ENCODE data around the gene ZNF320.
"Not testable (repeated sequence)": the region's sequence is repeated elsewhere in the genome, so short reads cannot be mapped to it uniquely, and the experiment has no call there.

ZNF320 gene

DNA sequence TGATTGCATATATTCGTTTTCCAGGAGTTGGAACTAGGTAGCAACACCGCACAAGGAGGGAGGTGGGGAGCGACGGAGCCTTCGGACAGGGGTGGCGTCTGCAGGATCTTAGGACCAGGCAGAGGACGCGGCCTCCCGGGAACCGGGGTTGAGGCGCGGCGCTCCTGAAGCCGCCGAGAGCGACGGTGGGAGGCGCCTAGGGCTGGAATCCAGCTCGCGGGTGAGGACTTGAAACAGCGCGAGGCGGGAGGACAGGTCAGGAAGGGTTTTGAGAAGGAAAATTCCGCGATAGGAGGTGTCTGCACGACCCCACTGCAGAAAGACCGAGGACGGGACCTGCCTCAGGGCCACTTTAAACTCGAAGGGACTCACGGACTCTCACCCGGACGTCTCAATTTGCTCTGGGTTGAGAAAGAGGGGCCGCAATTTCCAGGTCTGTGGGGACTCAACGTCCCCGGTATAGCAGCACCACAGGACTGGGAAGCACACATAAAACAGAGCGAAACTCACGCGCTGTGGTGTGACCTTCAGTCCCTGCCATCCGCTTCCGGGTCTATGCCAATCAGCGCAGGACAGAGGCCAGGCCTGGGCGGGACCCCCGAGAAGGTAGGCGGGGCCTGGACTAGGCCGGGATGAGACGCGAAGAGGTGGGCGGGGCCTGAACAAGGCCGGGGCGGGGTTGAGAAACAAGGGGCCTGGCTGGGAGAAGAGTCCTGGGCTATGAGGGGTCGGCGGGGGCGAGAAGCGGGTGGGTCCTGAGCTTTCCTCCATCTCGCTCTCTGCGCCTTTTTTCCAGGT is at the start of gene ZNF320:
Gene ZNF320 (minus strand): TSS at position 498 of the 798 bp plus-strand sequence. CDS start 7,380 bp downstream, outside the sequence.
- peak; percentile 93 for DNase-seq

DNA sequence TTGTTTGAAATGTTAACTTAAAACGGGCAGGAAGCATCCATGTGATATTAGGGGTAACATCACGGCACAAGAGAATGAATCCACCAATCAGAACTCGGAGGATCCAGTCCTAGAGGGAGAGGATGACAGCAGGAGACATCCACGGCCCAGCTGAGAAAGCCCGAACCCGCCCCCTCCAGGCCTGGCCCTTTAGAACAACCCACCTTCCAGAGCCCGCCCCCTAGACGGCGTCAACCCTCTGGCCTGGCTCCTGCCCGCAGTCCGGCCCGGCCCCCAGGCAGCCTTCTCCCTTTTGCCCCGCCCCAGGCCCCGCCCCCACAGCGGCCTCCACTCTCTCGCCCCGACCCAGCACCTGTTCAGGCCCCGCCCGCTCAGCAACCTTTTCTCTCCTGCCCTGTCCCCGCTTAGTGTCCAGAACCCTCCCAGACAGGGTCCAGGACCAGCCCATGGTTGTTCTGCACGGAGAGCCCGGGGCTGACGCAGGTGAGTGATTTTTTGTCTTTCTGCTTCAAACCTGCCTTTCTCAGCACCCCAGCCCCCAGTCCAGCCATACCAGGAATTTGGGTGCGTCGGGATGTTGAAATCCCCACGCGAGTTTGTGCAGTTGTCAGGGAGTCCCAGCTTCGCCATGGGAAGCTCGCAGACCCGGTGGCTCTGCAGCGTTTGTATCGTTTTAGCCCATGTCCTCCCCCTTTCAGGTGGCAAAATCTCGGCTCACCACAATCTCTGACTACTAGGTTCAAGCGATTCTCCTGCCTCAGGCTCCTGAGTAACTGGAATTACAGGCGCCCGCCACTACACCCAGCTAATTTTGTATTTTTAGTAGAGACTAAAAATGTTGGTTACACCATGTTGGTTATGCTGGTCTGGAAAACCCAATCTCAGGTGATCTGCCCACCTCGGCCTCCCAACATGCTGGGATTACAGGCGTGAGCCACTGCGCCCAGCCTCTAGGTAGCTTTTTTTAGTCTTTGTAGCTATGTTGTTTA is 49.2 kb upstream of the ZNF320 start:
- no peak for DNase-seq

DNA sequence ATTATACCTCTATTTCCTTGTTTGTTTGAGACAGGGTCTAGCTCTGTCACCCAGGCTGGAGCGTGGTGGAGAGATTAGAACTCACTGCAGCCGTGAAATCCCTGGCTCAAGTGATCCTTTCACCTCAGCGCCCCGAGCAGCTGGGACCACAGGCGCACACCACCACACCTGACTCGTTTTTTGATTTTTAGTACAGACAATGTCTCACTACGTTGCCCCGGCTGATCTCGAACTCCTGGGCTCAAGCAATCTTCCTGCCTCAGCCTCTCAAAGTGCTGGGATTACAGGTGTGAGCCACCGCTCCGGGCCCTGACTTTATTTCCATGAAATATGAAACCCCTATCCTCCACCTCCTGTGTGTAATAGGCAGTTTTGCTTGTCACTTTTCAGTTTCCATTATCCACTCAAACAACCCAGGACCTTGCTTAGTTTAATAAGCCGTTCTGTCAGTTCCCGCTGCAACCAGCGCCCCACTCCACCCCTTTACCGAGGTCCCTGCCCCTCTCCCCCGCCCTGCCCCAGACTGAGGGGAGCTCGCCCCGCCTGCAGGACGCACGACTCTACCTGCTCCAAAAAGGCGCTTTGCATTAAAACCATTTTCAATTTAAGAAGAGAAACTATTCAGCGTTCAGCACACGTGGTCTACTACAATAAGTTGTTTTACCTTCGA is 48.4 kb upstream of the ZNF320 start:
- no peak for DNase-seq

DNA sequence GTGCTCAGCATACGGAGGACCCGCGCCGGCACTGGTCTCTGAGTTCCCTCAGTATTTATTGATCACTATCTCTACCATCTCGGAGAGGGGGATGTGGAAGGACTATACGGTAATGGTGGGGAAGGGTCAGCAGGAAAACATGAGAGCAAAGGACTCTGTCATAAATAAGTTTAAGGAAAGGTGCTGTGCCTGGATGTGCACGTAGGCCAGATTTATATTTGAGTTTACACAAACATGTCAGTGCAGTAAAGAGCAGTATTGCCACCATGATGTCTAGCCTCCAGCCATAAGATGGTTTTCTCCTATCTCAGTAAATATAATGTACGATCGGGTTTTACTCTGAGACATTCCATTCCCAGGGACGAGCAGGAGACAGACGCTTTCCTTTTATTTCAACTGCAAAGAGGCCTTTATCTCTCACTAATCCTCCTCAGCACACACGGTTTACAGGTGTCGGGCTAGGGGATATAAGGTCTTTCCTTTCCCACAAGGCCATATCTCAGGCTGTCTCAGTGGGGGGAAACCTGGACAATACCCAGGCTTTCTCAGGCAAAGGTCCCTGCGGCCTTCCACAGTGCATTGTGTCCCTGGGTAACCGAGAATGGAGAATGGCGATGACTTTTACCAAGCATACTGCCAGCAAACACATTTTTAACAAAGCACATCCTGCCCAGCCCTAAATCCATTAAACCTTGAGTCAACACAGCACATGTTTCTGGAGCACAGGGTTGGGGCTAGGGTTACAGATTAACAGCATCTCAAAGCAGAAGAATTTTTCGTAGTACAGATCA is 47.5 kb upstream of the ZNF320 start:
- DNase-seq: not testable (repeated sequence)

DNA sequence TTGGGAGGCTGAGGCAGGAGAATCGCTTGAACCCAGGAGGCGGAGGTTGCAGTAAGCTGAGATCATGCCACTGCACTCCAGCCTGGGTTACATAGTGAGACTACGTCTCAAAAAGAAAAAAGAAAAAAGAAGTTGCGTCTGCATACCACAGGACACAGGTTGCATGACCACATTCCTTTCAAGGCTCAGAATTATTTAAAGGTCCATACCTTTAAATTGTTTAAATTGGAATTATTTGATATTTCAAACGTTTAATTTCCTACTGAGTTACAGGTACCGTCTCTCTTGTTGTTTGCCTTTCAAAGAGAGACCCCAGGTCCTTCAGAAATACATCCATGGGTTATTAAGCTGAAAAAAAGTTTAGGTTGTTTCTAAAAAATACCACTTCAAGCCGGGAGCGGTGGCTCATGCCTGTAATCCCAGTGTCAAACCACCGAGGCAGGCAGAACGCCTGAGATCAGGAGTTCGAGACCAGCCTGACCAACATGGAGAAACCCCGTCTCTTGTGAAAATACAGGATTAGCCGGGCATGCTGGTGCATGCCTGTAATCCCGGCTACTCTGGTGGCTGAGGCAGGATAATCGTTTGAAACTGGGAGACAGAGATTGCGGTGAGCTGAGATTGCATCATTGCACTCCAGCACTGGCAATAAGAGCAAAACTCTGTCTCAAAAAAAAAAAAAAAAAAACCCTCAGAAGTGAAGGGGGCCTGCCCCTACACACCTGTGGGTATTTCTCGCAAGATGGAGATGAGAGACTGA is 46.6 kb upstream of the ZNF320 start:
- no peak for DNase-seq

DNA sequence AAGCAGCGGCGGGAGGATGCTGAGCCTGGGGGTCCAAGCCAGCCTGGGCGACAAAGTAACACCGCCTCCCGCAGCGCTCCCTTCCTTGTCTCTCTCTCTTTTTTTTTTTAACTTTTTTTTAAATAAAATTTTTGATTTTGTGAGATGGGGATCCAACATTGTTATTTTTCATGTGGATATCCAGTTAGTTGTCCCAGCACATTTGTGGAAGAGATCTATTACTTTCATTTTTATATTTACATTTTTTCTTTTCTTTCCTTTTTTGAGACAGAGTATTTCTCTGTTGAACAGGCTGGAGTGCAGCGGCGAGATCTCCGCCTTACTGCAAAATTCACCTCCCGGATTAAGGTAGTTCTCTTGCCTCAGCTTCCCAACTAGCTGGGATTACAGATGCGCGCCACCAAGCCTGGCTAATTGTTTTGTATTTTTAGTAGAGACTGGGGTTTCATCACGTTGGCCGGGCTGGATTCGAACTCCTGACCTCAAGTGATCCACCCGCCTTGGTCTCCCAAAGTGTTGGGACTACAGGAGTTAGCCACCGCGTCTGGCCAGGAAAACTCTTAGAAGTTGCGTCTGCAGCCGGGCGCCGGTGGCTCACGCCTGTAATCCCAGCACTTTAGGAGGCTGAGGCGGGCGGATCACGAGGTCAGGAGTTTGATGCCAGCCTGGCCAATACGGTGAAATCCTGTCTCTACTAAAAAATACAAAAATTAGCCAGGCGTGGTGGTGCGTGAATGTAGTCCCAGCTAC is 45.9 kb upstream of the ZNF320 start:
- DNase-seq: no peak

DNA sequence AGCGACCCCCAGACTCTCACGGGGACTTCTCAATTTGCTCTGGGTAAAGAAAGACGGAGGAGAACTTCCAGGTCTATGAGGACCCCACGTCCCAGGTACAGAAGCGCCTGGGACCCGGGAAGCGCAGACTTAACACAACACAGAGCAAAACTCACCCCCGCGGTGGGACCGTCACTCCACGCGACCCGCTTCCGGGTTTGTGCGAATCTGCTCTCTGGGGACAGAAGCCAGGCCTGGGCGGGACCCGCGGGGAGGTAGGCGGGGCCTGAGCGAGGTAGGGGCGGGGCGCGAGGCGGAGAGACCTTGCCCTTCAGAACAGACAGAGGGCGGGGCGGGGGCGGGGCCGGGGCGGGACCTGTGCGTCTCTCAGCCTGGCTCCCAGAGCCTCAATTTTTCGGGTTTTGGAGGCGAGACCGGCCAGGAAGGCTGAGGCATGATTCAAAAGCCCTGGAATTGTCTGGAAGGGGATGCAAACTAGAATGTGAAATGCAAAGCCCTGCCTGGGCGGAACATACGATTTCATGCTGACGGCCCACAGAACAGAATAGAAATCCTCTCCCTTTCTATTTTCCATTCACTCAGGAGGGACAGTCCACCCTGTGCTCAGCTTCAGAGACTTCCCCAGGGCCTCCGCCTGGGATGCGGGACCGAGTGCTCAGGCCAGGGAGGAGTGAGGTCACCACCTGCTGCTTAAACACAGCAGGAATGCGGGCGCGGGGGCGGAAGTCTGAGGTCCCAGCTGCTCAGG is 45.1 kb upstream of the ZNF320 start:
- peak; percentile 75 for DNase-seq

DNA sequence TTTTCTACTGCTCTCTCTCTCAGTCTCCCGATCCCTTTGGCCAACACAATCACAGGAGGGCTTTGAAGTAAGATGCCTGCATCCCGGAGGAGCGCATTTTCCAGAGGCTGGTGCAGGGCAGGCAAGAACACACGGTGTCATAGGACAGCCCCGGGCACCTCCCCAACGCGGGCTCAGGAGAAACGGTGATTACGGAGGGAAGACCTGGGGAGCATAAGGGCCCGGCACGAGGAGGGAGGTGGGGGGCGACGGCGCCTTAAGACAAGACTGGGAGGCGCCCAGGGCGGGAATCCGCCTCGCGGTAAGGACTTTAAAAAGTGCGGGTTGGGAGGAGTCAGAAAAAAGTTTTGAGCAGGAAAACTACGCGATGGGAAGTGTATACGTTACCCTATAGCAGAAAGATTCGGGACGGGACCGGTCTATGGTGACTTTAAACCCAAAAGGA is 44.5 kb upstream of the ZNF320 start:
- DNase-seq: peak; percentile 32

DNA sequence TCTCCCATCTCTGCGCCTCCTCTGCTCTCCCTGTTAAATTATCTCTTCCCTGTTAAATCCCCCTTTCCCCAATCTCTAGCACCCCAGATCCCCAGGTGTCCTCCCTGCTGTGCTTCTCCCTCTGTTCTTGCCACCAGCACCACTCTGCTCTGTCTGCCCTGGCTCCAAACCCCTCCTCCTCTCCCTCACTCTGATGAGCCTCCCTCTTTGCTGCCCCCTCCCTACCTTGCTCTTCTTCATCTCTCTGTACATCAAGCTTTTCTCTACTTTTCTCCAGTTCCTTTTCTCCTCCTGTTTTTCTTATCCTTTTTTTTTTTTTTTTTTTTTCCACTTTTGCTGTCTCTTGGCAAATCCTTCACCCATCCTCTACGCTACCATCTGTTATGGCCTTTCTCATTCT is 44.1 kb upstream of the ZNF320 start:
- DNase-seq: not testable (repeated sequence)

DNA sequence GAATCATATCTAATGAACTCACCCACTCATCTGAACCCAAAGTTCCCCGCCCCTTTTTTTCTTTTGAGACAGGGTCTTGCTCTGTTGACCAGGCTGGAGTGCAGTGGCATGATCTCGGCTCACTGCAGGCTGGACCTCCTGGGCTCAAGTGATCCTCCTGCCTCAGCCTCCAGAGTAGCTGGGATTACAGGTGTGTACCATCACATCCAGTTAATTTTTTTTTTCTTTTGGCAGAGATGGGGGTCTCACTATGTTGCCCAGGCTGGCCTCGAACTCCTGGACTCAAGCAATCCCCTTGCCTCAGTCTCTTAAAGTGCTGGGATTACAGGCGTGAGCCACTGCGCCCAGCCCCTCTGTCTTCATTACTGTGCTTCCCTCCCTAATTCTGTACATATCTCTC is 43.5 kb upstream of the ZNF320 start:
- DNase-seq: not testable (repeated sequence)

DNA sequence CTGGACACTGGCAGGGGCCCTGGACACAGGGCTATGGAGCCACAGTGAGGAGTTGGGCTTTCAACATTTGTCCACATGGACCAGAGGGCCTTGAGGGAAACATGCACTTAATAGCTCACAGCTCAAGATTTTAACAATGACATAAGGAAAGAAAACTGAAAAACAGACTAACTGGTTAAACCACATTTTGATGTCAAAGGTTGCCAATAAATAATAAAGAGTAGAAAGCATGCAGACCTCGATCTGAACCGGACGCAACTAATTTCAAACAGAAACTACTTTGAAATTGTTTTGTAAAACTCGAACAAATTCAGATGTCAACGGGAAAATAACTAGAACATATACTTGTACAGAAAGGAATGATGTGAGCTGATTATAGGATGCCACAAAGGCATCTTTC is 41.3 kb upstream of the ZNF320 start:
- DNase-seq: no peak

DNA sequence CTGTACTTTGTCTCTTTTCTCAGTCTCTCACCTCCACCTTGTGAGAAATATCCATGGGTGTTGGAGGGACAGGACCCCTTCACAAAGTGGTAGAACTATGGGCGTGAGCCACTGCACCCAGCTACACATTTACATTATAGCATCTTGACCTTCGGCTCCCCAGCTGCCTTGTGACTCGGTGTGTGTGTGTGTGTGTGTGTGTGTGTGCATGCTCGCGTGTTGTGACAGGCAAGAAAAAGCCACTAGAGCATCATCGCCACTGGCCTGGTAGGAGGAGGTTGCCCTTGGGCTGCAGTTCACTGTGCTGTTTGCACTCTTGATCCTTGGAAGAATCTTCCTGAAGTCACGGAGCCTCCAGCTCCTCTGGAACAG is 39.5 kb upstream of the ZNF320 start:
- no peak for DNase-seq

DNA sequence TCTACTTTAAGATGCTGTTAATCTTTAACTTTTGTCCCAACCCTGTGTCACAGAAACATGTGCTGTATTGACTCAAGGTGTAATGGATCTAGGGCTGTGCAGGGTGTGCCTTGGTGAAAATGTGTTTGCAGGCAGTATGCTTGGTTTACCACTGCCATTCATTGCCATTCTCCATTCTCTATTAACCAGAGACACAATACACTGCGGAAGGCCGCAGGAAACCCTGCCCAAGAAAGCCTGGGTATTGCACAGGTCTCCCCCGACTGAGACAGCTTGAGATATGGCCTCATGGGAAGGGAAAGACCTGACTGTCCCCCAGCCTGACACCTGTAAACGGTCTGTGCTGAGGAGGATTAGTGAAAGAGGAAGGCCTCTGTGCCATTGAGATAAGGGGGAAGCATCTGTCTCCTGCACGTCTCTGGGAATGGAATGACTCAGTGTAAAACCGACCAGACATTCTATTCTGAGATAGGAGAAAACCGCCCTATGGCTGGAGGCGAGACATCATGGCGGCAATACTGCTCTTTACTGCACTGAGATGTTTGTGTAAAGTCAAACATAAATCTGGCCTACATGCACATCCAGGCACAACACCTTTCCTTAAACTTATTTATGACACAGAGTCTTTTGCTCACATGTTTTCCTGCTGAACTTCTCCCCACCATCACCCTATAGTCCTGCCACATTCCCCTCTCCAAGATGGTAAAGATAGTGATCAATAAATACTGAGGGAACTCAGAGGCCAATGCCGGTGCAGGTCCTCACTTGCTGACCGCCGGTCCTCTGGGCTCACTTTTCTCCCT is 38.9 kb upstream of the ZNF320 start:
- no peak for DNase-seq

DNA sequence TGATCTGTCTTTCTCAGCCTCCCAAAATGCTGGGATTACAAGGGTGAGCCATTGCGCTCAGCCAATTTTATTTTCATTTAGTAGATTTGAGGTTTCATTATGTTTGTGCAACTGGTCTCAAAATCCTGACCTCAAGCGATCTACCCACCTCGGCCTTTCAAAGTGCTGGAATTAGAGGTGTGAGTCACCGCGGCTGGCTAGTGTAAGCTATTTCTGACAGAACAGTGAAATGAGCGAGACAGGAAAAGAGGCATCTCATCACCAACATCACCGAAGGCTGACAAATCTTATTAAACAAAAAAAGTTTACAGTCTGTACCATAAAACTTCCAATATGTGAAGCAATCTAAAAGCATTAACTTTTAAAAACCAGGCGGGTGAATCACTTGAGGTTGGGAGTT is 38.0 kb upstream of the ZNF320 start:
- no peak for DNase-seq

DNA sequence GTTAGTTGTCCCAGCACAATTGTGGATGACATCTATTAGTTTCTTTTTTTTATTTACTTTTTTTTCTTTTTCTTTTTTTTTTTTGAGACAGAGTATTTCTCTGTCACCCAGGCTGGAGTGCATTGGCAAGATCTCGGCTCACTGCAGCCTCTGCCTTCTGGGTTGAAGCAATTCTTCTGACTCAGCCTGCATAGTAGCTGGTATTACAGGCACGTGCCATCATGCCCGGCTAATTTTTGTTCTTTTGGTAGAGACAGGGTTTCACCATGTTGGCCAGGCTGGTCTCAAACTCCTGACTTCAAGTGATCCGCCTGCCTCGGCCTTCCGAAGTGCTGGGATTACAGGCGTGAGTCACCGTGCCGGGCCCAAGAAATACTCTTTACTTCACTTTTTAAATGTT is 27.2 kb upstream of the ZNF320 start:
- not testable (repeated sequence) for DNase-seq

DNA sequence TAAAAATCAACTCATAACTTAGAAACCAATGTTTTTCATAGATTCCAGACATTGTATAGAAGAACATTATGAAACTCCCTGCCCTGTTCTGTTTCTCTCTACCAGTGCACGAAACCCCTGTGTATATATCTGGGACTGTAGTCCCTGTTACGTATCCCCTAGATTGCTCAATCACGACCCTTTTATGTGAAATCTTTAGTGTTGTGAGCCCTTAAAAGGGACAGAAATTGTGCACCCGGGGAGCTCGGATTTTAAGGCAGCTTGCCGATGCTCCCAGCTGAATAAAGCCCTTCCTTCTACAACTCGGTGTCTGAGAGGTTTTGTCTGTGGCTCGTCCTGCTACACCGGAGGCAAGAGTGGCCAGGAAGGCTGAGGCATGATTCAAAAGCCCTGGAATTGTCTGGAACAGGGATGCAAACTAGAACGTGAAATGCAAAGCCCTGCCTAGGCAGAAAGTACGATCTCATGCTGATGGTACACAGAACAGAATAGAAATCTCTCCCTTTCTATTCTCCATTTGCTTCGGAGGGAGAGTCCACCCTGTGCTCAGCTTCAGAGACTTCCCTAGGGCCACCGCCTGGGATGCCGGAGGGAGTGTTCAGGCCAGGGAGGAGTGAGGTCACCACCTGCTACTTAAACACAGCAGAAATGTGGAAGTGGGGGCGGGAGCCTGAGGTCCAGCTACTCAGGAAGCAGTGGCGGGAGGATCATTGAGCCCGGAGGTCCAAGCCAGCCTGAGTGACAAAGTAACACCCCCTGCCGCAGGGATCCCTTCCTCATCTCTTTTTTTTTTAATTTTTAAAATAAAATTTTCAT is 26.6 kb upstream of the ZNF320 start:
- DNase-seq: no peak

DNA sequence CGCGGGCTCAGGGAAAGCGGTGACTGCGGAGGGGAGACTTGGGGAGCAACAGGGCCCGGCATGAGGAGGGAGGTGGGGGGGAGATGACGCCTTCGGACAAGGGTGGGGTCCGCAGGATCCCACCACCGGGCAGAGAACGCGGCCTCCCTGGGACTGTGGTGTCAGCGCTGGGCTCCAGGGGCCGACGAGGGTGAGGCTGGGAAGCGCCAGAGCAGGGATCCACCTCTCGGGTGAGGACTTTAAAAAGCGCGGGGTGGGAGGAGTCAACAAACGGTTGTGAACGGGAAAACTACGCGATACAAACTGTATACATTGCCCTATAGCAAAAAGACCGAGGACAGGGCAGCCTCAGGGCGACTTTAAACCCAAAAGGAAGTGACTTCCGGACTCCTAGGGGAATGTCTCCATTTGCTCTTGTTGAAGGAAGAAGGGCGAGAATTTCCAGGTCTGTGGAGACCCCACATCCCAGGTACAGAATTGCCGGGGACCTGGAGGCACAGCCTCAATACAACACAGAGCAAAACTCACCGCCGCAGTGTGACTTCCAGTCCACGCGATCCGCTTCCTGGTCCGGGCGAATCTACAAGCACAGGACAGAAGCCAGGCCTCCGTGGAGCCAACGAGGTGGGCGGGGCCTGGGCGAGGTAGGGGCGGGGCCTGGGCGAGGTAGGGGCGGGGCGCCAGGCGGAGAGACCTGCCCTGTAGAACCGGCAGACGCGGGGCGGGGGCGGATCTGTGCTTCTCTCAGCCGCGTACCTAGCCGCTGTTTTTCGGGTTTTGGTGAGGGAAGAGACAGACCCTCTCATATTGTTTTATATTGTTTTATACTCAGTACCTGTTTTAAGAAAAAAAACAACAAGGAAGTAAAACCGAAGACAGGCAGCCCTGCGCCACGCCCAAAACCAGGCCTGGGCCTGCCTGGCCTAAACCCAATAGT is 25.7 kb upstream of the ZNF320 start, which contains the start of gene ZNF888:
Gene ZNF888 (minus strand): TSS at position 588 of the 937 bp plus-strand sequence. CDS start 5,555 bp downstream, outside the sequence.
- peak; percentile 86 for DNase-seq

Measured in NCI-H1105 (cell line).